ENCODE results near the gene THAP6. TPM values are rescaled to one million over a fixed set of nuclear protein-coding genes. Genes with fewer than 3 reads are reported as not detected.

The THAP6 gene
- total and polyA plus RNA-seq, 2 of the 8 experiments (the other 6 are each of a cell fraction or from before 2014, with no cell fraction given), result 3.3 to 9.7 TPM

GRCh38 chr4:75496406-75496805 is 17.9 kb upstream of the THAP6 start (continued):
- no peak for TF ChIP-seq CHD7 (IDR thresholded peaks at IDR 0.05; ENCODE audit: insufficient replicate concordance, low read length)
- no peak for TF ChIP-seq JUND (IDR thresholded peaks at IDR 0.05; ENCODE audit: low read length)
- no peak for TF ChIP-seq CTBP2 (IDR thresholded peaks at IDR 0.05; ENCODE audit: borderline replicate concordance, insufficient read depth, insufficient read length, low read length)
